HG03460 (cell line): ENCODE data around the gene ZFPL1.

Experiments used
- ATAC-seq: cut with Tn5 transposase; IDR thresholded peaks from one replicate; pipeline ENCODE4 v1.9.1; 2021; ENCODE audit not compliant: unreplicated experiment

The ZFPL1 gene

DNA sequence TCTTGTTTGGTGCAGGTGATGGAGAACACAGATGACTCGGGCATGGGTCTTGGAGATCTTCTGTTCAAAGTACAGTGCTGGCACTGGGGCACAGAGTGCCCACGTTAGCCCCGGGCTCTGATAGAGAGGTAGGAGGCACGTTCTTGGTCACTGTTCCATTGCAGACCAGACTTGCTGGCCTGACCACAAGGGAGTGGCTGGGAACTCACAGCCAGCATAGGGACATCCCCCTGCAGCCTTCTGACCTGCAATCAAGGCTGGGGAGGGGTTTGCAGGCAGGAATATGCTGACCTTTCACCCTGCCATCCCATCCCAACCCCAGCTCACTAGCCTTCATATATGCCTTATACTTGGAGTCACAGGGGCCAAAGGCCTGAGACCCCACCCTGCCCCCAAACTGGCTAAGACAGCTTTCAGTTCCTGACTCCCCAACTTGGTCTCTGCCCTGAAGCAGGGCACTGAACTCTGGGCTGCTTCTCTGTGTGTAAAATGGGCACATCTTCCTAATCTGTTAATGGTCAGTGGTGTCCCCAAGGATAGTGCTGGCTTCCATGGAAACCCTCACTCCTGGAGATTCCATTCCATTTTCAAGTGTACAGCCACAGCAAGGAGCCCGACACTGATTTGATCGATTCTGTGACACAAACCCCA is 42.7 kb downstream of the ZFPL1 start:
- ATAC-seq = no peak

DNA sequence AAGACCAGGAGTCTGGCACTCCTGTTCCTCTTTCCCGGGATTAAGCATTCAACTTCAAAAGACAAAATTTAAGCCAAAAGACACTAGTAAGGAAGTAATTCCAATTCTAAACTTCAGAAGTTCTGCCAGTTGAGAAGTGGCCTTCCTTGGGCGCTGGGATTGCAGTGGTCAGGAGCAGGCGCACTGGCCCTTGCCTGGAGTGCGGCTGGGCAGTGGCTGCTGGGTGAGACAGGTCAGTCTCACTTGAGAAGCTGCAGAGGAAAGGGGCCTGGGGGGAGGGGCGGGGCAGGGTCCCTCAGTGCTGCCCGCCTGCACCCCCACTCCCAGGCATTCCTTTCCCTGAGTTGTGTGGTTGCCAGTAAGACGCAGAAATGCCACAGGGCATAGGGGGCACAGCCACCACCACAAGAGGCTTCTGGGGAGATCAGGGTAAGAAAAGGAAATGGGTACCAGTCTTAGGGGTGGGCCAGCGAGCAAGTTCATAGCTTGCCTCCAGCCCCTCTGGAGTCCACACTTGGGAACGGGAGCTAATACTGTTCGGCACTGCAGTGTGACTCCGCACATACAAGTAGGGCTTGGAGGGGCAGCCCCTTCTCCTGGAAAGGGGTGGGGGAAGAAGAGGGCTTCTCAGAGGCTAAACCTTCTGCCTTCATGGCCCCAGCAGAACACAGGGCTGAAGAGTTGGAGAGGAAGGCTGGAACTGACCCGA is 43.6 kb downstream of the ZFPL1 start:
- ATAC-seq = no peak

DNA sequence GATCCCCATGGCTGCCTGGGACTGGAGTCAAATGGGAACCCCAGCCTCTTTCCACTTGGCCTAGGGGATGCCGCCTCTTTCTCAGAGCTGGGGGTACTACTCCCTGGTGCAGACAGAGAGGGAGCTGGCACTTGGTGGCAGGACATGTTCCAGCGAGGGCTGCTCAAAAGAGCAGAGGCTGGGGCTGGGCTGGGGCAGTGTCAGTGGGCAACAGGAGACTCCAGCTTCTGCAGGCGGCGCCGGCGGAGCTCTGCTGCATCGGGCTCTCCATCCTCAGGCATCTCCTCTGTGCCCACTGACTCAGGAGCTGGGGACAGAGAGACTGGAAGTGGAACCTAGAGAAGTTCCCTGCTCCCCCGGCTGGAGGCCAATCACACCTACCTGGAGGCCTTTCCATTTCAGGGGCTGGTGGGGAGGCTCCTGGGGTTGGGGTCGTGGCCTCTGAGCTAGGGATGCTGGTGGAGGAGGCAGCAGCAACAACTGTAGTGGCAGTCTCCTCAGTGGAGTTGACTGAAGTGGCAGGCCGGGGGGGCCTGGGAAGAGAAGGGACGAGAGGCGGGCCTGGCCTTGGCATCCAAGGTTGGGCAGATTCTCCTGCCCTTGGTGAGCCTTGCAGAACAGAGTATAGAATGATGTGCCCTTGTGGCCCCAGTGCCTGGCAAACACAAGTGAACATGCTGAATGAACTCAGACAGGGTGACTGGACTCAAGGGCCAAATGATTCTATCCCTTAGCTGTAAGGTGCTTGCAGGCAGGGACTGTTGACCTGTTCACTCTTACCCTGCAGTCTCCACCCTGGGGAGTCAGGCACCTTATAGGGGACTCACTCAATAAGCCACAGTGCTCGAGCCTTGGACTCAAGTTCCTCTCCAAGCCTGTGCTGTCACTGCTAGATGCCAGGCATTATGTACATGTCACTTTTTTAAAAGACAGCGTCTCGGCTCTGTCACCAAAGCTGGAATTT is 44.4 kb downstream of the ZFPL1 start:
- no peak for ATAC-seq

DNA sequence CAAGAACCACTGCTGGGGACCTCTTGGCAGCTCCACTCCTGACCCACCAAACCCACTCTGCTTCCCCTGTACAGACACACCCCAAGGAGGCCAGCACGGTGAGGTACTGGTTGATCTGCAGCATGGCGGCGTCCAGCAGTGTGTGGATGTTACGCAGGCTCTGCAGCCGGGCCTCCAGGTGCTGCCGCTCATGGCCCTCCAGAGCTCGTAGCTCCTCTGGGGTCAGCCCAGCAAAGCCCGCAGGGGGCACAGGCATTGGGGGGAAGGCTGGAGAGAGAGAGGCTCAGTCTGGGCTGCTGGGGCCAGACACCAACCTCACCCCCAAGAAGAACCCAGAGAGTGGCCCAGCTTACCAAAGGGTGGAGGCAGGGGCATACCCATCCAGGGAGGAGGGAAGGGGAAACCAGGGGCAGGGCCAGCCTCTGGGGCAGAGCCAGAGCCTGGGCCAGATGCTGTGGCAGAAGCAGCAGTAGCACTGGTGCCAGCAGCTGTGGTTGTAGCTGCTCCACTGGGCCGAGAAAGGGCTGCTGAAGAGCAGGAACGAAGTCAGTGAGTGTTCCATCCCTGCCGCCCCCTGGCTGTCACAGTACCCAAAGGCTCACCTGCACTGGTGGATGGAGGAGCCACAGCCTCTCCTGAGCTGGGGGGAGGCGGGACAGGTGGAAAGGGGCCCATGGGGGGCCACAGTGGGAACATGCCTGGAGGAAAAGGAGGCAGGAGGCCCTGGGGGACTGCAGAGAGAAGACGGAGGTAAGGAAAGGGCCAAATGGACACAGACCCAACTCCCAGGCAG is 45.8 kb downstream of the ZFPL1 start:
- no peak for ATAC-seq

DNA sequence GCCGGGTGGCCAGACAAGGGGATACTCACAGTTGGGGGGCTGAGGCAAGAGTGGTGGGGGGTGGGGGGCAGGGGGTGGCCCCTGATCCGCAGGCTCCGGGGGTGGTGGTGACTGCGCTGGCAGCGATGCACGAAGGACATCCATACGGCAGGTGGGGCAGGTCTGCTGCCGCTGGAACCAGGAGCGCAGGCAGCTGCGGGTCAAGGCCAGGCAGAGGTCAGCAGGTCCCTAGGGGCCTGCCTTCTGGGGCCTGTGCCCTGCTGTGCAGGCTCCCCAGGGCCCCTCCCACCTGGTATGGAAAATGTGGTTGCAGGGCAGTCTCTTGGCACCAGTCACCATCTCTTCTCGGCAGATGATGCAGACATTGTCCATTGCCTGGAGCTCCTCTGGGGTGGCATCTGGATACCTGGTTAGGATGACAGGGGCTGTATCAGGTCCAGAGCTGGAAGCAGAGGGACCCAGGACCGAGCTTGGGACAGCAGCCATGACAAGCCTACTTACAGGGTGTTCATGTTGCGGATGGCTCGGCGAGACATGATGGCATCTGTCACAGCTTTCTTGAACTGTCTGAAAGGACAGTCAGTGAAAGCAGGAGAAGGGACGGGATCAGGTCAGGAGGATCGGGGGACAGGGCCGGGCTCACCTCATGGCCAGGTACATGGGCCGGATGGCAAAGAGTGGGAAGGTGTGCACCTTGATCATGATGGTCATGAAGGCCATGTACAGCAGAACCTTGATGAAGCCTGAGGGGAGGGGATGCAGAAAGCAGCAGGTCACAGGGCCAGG is 46.8 kb downstream of the ZFPL1 start:
- ATAC-seq = no peak

DNA sequence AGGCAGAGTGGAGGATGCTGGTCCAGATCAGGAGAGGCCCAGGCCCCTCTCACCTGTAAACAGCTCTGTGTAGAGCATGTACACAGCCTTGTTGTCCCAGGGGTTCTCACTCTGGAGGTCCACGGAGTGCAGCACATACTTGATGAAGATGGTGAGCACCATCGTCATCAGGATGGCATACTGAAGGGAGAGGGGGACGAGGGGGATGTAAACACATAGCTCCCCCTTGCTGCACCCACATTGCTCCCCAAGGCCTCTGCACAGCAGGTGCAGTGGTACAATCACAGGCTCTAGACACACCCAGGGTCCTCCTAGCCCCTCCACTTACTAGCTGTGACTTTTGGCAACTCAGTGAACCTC is 47.4 kb downstream of the ZFPL1 start:
- ATAC-seq = no peak

DNA sequence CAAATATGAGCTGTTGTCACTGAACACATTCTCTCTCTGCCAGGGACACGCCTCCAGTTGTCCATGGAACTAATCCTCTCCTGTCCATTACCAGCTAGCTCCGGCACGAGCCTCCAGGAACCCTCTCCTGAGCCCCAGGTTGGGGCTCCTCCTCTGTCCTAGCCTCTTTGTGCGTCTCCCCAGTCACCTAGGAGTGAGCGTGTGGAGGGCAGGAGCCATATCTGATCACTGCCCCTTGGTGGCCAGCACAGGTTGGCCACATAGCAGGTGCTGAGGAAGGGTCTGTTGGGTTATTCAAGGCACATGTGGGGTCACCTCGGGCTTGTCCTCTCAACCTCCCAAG is 47.8 kb downstream of the ZFPL1 start:
- no peak for ATAC-seq

DNA sequence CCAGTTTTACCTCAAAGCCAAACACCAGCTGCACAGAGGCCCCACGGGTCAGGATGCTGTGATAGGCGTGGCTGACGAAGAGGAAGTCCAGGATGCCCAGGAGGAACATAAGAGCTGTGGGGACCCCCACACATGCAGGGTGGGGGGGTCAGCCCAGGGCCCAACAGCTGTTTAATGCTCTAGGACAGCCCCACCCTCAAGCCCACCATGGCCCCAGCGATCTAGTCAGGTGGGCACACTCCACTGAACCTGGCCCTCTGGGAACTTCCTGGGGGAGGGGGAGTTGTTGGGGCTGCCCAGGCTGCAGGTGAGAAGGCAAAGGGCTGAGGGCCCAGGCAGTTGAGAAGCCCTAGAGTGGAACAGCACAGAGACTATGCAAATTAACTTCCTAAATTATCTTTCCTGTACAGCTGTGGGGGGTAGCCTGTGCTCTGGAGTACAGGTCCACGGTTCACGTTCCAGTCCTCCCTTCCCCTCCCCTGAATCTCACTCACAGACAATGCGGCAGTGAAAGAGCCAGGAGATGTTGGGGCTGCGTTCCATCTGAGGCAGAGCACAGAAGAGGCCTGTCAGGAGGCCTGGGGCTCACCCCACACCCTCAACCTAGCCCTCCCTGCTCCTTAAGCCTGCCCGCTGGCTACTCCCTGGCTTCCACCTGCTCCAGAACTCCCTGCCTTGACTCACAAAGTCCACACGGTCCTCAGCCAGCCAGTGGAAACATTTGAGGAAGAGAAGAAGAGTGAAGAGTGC is 48.4 kb downstream of the ZFPL1 start:
- no peak for ATAC-seq

DNA sequence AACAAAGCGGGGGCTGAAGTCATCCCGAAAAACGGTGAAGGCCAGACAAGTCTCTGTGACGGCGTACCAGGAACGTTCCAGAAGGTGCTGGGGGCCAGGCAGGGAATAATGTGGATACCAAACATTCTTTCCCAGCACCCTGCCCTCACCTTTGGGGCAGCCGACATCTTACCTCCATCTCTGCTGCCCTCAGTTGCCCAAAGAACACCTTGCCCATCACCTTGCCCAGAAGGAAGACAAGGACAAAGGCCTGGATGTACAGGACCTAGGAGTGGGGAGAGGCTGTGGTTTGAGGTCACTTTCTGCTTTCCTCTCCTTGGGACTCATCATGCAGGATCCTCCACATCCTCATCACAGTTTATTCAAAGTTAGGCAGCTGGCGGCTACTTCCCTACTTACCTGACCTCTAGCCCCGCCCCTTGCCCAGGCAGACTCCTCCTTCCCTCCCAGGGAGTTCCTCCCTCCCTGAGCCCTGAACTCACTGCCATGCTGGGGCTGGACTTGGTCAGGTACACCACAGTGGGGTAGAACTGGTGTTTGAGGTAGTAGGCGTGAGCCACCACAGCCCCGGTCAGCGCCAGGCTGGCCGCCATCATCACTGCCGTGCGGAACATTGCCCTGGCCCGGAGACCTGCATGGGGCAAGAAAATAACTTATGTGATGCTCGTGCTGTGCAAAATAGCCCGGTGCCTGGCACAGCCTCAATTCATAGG is 49.1 kb downstream of the ZFPL1 start:
- no peak for ATAC-seq

DNA sequence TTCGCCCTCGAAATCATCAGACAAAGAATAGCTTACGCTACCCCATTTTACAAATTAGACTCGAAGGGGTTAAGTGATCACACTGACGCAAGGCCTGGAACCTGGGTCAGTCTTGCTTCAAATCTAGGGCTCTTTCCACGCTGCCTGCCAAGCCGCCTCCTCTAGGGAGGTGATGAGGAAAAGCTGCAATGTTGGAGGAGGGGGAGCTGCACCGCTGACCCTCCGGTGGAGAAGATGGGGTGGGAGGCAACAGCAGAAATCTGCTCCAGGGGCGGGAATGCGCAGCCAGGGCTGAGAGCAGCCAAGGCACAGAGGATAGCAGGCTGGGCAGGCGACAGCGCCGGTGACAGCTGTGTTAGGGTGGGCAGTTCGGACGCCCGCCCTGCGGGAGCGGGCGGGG is 49.7 kb downstream of the ZFPL1 start:
- ATAC-seq = no peak

DNA sequence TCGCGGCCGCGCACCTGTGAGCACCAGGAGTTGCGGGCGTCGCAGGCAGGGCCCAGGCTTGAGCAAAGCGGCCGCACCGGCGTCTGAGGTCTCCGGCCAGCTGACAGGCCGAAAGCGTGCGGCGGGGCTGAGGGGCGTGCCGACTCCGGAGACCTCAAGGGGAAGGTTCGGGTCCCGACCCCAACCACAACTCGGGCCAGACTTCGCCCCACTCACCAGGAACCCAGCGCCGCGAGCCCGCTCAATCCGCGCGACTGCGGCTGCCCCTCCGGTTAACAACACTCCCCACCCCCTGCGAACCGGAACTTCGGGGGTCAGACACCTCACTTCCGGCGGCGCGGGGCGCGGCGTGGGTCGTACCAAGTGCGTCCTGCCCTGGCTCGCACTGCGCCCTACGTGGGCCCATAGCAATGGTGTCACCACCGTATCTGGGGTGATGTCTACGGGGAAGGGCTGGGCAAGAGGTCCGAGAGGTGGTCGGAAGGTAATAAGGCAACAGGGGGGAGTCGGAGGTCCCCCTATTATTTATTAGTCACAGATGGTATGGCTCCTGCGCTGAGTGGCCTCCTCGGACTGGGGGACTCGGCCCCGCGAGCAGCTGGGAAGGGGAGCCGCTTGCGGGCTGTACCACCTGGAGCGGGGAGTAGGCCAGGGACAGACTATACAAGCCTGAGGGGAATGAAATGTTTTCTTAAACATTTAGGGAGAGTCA is 50.4 kb downstream of the ZFPL1 start, which contains the start of gene SYVN1:
TSS of gene SYVN1 (minus strand) at position 280 of the 712 bp plus-strand sequence. CDS start 918 bp downstream, outside the sequence.
- ATAC-seq = peak; percentile 52

DNA sequence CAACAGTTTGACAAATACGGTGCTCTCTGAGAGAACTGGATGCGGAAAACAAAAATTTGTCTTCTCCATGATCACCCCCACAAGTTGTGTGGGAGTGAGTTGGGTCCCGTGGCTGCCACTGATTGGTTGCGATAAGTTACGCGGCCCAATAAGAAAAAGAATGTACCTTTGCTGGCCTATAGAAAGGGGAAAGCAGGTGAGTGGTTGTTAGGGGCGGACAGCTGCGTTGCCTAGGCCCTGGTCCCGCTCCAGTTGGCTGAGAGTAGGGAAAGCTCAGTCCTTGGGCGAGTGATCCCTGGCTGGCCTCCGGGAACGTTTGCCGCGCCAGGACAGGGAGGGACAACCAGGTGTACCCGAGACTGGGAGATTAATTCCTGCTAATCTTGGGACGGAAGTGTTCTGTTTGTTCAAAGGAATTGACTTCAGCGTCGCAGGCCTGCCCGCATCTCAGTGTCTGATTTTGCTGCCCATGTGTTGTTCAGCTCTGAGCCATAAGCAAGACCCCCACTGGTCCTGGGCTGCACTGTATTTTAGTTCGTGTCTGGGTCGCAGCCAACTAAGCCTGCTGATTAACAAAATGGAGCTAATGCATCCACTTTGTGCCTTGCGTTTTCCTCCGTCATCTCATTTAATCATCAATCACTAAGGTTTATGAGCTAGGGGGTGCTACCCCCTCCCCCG is 51.1 kb downstream of the ZFPL1 start:
- ATAC-seq = peak; percentile 72

DNA sequence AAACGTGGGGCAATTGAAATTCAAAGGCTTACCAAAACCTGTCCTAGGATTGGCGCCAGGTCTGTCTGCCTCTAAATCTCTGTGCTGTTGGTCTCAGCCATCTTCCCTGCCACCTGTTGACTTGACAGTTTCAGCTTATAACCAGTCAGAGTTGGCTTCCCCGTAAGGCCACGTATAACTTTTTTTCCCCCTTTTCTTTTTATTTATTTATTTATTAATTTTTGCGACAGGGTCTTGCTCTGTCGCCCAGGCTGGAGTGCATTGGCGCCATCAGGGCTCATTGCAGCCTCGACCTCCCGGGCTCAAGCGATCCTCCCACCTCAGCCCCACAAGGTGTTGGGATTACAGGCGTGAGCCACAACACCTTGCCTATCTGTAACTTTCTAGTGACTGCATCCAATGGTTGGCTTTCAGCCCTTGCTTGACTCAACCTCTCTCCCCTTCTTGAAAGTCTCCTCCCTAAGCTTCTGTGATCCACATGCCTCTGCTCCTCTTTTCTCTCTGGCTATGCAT is 51.7 kb downstream of the ZFPL1 start:
- no peak for ATAC-seq

DNA sequence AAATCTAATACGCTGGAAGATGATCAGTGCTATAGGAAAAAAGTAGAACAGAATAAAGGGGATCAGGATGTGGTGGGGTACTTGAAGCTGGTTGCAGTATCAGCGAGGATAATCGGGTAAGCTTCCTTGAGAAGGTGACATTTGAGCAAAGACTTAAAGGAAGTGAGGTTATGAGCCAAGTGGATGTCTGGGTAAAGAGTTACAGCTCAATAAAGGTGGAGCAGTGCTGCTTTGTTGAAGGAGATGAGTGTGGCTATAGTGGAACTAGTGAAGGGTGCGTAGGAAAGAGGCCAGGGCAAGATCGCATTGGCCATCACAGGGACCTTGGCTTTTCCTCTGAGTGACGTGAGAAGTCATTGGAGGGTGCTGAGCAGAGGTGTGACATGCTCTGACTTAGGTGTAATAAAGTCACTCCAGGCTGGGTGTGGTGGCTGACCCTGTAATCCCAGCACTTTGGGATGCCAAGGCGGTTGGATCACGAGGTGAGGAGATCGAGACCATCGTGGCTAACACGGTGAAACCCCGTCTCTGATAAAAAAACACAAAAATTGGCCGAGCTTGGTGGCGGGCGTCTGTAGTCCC is 52.6 kb downstream of the ZFPL1 start:
- ATAC-seq = no peak
